ENCODE data around the gene RASA3. TPM values are rescaled to one million over a fixed set of nuclear protein-coding genes. Genes with fewer than 3 reads are reported as not detected.
A peak's percentile ranks its signal among the peaks of the same experiment; 100 is the strongest.

The RASA3 gene
- total RNA-seq, 1 experiment from 2014 or later: 22.3 TPM

DNA sequence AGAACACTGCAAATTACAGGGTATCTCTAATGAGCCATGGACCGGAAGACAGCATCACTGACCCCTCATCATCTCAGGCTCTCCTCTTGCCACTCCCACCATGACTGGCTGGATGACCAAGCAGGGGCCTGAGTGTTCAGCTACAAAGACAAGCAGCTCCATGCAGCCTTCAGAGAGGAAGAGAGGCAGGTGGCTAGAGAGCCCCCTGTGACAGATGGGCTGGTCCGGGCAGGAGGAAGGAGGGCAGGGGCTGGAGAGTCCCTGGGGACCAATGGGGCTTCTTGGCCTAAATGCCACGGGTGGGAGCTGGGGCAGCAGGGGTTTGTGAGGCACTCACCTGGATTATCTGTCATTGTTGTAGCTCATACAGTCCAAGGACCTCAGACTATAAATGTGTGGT is 12.8 kb upstream of the RASA3 start (continued):
- no peak for TF ChIP-seq ZNF416 (CRISPR knock-in tag; IDR thresholded peaks at IDR 0.05)
- TF ChIP-seq NFYB (CRISPR knock-in tag; conservative IDR thresholded peaks at IDR 0.05; ENCODE audit: low read depth): no peak
- no peak for TF ChIP-seq ZNF232 (CRISPR knock-in tag; IDR thresholded peaks at IDR 0.05)
- TF ChIP-seq, protein P1, sequence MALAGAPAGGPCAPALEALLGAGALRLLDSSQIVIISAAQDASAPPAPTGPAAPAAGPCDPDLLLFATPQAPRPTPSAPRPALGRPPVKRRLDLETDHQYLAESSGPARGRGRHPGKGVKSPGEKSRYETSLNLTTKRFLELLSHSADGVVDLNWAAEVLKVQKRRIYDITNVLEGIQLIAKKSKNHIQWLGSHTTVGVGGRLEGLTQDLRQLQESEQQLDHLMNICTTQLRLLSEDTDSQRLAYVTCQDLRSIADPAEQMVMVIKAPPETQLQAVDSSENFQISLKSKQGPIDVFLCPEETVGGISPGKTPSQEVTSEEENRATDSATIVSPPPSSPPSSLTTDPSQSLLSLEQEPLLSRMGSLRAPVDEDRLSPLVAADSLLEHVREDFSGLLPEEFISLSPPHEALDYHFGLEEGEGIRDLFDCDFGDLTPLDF (CRISPR knock-in tag; IDR thresholded peaks at IDR 0.05): no peak
- no peak for TF ChIP-seq ZSCAN18 (CRISPR knock-in tag; IDR thresholded peaks at IDR 0.05)

GRCh38 chr13:114144606-114145244 is 12.3 kb upstream of the RASA3 start:
- Mint-ChIP-seq H3K36me3 (no peaks in the 10 kb centered on the region), H3K4me3 (no peak overlapping the region), H3K27ac (no peak overlapping the region), H3K4me1 (no peaks in the 10 kb centered on the region), H3K27me3 (ENCODE audit: low read depth) (no peaks in the 10 kb centered on the region; the same call in 1 of the 2 replicates), H3K9me3 (no peaks in the 10 kb centered on the region)
- TF ChIP-seq ZNF121 (CRISPR knock-in tag; IDR thresholded peaks at IDR 0.05): no peak
- TF ChIP-seq NFYB (CRISPR knock-in tag; conservative IDR thresholded peaks at IDR 0.05; ENCODE audit: low read depth): no peak
- CTCF ChIA-PET: interaction anchor here (1.0 to 1.3 kb wide), 2 partner anchors 32 to 81 kb away, joined by 4 to 5 read pairs; no protein-coding TSS in a partner anchor
- ATAC-seq: no peak
- POLR2A ChIA-PET: interaction anchor here (0.8 kb wide), 1 partner anchor 14 kb away, joined by 3 read pairs; no protein-coding TSS in a partner anchor
- DNase-seq (ENCODE audit: low spot score): no peak

DNA sequence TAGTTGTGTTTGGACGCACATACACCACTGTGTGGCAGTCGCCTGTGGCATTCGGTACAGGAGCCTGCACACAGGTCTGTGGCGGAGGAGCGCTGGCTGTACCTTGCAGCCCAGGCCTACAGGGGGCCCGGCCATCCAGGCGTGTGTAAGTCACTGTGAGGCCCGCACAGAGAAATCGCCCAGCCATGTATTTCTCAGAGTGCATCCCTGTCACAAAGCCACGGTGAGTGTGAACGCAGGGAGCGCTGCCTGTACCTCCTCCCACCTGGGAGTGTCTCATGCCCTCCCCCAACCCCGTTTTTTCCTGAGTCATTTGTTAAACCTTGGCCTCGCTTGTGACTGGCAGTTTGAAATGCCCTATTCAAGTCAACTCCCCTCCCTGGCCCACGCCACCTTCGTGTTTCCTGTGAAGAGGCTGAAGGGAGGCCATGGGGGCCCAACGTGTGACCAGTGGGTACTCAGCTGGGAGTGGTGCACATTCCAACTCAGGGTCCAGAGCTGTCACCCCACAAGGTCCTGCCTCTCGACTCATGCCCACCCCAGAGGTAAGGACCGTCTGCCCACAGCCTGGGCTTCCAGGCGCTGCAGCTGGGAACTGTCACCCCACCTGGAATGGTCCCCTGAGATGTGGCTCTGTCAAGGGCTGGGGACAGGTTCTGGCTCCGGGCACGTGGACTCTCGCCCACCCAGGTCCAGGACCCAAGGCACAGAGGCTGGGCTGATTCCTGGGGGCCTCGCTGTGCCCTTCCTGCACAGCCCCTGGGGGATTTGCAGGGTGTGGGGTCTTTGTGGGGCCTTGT is 11.6 kb upstream of the RASA3 start:
- H3K27me3 Mint-ChIP-seq (ENCODE audit: low read depth): no peaks in the 10 kb centered on the region; the same call in 1 of the 2 replicates

More for the DNA sequence above, 11.6 kb upstream of the RASA3 start:
- no peak overlapping the region for H3K27ac Mint-ChIP-seq
- no peak for TF ChIP-seq NR1H2 (CRISPR knock-in tag; IDR thresholded peaks at IDR 0.05)
- no peak for TF ChIP-seq ATF1 (CRISPR knock-in tag; IDR thresholded peaks at IDR 0.05)
- no peak for TF ChIP-seq CBFB (CRISPR knock-in tag; IDR thresholded peaks at IDR 0.05; ENCODE audit: low read depth)
- no peak for TF ChIP-seq ZNF396 (CRISPR knock-in tag; IDR thresholded peaks at IDR 0.05; ENCODE audit: borderline replicate concordance)
- TF ChIP-seq ERG (CRISPR knock-in tag; IDR thresholded peaks at IDR 0.05): no peak
- no peak for TF ChIP-seq ZNF232 (CRISPR knock-in tag; IDR thresholded peaks at IDR 0.05)
- TF ChIP-seq, protein P2, sequence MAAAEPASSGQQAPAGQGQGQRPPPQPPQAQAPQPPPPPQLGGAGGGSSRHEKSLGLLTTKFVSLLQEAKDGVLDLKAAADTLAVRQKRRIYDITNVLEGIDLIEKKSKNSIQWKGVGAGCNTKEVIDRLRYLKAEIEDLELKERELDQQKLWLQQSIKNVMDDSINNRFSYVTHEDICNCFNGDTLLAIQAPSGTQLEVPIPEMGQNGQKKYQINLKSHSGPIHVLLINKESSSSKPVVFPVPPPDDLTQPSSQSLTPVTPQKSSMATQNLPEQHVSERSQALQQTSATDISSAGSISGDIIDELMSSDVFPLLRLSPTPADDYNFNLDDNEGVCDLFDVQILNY (CRISPR knock-in tag; IDR thresholded peaks at IDR 0.05): no peak
- TF ChIP-seq GRHL2 (CRISPR knock-in tag; IDR thresholded peaks at IDR 0.05; ENCODE audit: insufficient replicate concordance, severe bottlenecking): no peak
- no peak for TF ChIP-seq NR2C2 (CRISPR knock-in tag; IDR thresholded peaks at IDR 0.05)
- DNase-seq (ENCODE audit: low spot score) (peak; percentile 59), ATAC-seq (peak; percentile 93)
- no peaks in the 10 kb centered on the region for H3K9me3 Mint-ChIP-seq
- ChIA-PET CTCF (interaction anchor here (1.0 to 1.3 kb wide), 2 partner anchors 31 to 82 kb away, joined by 4 to 5 read pairs; no protein-coding TSS in a partner anchor), POLR2A (no interaction called here)
- no peak overlapping the region for H3K4me3 Mint-ChIP-seq
- no peaks in the 10 kb centered on the region for H3K36me3 Mint-ChIP-seq
- H3K4me1 Mint-ChIP-seq: no peaks in the 10 kb centered on the region
